NK-92 (cell line): Measurements from ENCODE around the gene GGA1.
"Not testable (repeated sequence)": the region's sequence is repeated elsewhere in the genome, so short reads cannot be mapped to it uniquely, and the experiment has no call there.

ENCODE experiments used
- DNase-seq: peaks from one replicate; lab custom pipeline; 2025; ENCODE audit not compliant: unreplicated experiment; lab: John Stamatoyannopoulos, UW

The GGA1 gene

DNA sequence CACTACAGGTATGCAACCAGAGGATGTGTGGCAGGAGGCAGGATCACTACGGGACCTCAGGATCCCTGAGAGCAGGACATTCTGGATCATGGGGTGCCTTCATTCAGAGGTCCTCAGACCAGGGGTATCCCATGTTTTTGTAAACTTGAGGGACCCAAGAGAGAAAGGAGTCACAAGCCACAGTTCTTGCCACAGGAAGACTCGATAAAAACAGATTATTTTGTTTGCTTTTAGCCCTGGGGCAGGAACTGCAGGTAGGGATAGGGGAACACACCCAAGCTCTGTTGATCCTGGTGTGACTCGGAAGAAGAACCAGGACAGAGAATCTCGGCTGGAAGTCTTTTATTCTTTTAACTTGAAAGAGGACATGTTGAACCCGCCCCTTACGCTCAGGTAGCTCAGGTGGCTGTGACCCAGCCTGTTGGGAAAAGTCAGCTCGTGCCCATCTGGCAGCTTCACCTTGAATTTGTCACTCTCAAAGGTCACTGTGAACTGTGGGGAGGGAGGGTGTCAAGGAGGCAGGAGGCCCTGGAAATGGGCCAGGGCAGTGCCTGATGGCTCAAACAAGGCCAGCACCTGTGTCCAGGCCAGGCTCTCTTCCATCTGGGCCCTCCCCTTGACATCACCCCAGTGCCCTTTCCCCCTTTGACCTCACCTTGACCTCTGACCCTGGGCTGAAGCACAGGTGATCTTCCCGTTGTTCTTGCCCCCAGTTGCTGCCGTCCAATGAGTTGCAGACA, 38.5 kb upstream of the GGA1 start:
- no peak for DNase-seq

DNA sequence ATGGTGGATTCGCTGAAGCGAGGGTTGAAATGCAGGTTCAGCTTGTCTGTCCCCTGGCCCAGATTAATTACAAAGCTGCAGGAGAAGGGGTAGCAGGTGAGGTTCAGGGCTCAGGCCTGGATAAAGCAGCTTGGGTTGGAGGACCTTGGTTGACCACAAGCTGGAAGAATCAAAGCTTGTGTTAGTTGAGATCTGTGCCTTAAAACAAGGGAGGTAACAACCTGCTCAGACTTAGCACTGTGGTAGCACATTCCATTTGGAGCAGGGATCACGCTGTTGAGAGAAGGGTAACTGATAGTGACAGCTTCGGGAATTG, 38.0 kb upstream of the GGA1 start:
- no peak for DNase-seq

- DNase-seq: no peak
Observed at GRCh38 chr22:37571258-37571991, 37.2 kb upstream of the GGA1 start.

GRCh38 chr22:37571992-37572373, 36.7 kb upstream of the GGA1 start:
- DNase-seq: no peak

- DNase-seq: no peak
Observed at GRCh38 chr22:37575490-37576003, 33.1 kb upstream of the GGA1 start.

- DNase-seq: no peak
Observed at GRCh38 chr22:37578002-37578401, 30.6 kb upstream of the GGA1 start.

GRCh38 chr22:37581504-37581903, 27.1 kb upstream of the GGA1 start:
- no peak for DNase-seq

GRCh38 chr22:37582526-37582925, 26.1 kb upstream of the GGA1 start:
- no peak for DNase-seq

DNA sequence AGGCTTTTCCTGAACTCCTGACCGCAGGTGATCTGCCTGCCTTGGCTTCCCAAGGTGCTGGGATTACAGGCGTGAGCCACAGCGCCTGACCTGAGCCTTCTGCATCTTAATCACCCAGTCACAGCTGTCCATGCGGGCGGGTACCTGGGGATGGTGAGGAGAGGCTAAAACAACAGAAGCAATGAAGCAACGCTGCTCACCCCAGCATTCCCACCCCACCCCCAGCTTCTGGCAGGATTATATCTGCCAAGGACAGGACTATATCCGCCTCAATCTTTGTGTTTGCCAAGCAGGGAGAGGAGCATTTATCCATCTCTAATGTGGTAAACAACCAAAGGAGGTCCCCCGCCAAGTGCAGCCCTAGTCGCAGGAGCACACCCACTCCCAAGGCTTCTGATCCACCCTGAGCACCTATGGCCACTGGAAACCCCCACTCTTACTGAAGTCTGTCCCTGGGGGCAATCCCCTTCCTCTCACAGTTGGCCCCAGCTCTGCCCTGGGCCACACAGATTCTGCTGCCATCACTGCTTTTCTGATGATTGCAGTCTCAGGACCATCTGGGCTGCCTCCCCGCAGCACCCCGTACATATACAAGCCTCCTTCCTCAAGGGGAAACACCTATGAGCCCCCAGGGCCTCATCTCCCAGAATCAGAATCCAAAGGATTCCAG, 20.0 kb upstream of the GGA1 start:
- no peak for DNase-seq

- DNase-seq: no peak
Observed at GRCh38 chr22:37589636-37590035, 19.0 kb upstream of the GGA1 start.

DNA sequence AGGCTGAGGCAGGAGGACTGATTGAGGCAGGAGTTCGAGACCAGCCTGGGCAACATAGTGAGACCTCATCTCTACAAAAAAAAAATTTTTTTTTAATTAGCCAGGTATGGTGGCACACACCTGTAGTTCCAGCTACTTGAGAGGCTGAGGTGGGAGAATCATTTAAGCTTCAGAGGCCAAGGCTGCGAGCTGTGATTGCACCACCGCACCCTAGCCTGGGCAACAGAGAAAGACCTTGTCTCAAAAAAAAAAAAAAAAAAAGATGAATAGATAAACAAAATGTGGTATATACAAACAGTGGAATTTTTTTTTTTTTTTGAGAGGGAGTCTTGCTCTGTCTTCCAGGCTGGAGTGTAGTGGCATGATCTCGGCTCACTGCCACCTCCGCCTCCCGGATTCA, 17.6 kb upstream of the GGA1 start:
- DNase-seq: not testable (repeated sequence)

DNA sequence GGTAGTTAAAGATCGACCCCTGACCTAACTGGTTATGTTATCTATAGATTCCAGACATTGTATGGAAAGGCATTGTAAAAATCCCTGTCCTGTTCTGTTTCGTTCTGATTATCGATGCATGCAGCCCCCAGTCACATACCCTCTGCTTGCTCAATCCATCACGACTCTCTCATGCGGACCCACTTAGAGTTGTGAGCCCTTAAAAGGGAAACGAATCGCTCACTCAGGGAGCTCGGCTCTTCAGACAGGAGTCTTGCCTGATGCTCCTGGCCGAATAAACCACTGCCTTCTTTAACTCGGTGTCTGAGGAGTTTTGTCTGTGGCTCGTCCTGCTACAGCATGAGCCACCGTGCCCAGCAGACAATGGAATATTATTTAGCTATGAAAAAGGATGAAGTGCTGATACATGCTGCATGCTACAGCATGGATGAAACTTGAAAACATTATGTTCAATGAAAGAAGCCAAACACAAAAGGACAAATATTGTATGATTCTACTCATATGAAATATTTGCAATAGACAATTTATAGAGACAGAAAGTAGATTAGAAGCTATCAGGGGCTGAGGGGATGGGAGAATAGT, 16.7 kb upstream of the GGA1 start:
- no peak for DNase-seq

DNA sequence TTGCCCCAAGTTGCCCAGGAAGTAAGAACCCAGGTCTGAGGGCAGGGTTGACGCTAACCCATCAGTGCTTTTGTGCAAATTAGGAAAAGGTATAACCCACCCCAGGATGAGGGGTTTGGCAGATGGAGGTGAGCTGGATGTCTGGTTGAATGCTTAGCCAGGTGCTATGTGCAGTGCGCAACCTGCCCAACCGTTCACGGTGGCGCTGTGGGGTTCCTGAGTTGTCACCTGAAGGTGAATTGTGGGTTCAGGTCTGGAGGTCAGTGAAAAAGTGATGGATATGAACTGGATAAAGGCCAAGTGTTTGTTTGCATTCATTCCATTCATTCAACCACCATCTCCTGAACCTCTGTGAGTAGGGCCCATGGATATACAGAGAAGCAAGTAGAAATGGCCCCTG, 14.4 kb upstream of the GGA1 start:
- no peak for DNase-seq

- no peak for DNase-seq
Observed at GRCh38 chr22:37599153-37599552, 9.5 kb upstream of the GGA1 start.

- DNase-seq: no peak
Observed at GRCh38 chr22:37601203-37601539, 7.5 kb upstream of the GGA1 start.

DNA sequence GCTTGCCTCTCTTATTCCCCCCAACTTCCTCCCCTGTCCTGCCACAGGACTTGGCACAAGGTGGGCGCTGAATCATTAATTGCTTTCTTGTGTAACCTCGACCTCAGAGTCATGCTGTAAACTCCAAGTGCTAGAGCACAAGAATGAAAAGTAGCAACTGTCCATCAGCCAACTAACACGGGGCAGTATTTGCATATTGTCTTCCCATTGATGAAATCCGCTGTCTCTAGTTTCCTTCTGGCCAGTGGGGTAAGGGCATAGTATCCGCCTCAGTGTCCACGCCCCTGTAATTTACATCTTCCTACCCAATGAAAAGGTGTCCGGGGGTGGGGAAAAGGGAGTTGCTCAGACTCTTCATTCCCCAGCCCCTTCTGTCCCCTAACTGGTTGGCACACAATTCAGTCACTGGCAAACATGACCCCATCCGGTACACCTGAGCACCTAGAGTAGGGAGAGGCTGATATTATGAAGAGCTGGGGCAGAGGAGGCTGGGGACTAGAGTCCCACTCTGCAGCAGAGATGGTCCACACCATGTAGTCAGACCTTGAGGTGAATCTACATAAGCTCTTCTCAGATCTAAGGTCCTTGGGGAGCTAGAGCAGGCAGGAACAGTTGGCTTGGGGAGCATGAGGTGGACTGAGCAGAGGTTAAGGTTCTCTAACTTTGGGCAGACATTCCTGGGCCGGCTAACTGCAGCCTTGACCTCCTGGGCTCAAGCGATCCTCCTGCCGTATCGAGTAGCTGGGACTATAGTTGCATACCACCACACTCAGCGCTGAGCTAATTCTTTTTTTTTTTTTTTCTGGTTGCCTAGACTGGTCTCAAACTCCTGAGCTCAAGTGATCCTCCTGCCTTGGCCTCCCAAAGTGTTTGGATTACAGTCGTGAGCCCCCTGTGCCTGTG, 6.8 kb upstream of the GGA1 start:
- no peak for DNase-seq

DNA sequence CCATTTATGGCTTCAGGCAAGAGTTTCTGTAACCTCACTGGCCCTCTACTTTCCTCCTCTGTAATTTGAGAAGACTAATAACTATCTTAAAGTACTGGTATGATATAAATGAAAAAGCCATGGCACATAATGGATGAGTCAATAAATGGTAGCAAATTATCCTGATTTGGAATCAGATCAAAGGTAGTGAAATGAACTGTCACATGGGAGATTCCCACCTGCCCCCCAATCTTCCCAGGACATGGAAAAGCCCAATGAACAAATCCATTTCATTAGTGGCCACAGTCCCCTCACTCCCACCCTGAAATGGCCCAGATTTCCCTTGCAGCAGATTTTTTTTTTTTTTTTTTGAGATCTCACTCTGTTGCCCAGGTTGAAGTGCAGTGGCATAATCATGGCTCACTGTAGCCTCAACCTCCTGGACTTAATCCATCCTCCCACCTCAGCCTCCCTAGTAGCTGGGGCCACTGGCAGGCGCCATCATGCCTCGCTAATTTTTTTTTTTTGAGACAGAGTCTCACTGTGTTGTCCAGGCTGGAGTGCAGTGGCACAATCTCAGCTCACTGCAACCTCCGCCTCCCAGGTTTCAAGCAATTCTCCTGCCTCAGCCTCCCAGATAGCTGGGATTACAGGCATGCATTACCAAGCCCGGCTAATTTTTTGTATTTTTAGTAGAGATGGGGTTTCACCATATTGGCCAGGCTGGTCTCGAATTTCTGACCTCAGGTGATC, 5.9 kb upstream of the GGA1 start:
- not testable (repeated sequence) for DNase-seq

DNA sequence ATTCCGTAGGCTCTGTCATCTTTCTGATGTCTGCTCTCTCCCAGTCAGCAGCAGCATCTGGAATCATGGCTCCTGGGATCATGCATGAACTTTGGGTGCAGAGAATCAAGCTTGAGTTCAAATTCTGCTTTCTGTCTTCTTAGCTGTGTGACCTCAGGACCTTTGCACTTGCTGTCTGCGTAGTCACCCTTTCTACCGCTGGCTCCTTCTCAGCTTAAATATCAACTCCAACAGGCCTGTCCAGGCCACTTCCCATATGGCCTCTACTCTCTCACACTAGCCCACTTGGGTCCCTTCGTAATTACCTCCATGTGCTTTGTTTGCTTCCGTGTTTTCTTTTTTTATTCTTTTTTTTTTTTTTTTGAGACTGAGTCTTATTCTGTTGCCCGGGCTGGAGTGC, 4.6 kb upstream of the GGA1 start:
- no peak for DNase-seq

DNA sequence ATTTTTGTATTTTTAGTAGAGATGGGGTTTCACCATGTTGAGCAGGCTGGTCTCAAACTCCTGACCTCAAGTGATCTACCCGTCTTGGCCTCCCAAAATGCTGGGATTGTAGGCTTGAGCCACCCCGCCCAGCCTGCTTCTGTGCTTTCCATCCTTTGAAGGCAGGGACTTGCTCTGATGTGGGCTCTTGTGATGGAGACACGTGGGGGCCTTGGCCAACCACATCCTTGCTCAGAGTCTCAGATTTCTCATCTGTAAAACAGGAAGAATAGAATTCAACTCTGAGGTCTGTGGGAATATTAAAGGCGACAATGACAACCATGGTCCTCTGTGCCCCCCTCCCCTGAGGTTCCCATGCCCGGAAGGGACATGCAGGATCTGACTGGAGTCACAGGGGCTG, 3.8 kb upstream of the GGA1 start:
- no peak for DNase-seq
